ENCODE measurements around the gene PRR5. TPM values are rescaled to one million over a fixed set of nuclear protein-coding genes. Genes with fewer than 3 reads are reported as not detected.

PRR5 gene
- total RNA-seq, 1 experiment from 2014 or later: 41.6 TPM

DNA sequence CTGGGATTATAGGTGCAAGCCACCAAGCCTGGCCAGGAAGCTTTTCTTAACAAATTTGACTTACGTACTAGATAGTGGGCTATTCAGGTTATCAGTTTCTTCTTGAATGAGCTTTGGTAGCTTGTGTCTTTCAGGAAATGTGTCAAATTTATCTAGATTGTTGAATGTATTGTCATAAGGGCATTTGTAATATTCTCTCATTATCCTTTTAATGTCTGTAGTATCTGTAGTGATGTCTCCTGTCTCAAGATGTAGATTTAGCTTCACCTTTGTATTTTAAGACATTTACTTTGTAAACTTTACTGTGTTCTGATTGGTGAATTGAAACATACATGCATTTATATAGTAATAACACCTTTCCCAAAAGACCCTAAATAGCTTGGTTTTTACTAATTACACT lies 71.1 kb downstream of the PRR5 start:
- no peaks in the 10 kb centered on the region for H3K27me3 ChIP-seq
- H3K36me3 ChIP-seq: no peaks in the 10 kb centered on the region
- DNase-seq: no peak
- no peak overlapping the region for H3K27ac ChIP-seq
- peaks cover 5% of the 10 kb centered on the region; the same call in 1 of the 2 replicates for H3K9me3 ChIP-seq (replicated peaks)
- no peak overlapping the region for H3K4me3 ChIP-seq
- 0 out of 2 replicates have a peak, but pooled peaks cover 5% of the 10 kb centered on the region for H3K4me1 ChIP-seq

DNA sequence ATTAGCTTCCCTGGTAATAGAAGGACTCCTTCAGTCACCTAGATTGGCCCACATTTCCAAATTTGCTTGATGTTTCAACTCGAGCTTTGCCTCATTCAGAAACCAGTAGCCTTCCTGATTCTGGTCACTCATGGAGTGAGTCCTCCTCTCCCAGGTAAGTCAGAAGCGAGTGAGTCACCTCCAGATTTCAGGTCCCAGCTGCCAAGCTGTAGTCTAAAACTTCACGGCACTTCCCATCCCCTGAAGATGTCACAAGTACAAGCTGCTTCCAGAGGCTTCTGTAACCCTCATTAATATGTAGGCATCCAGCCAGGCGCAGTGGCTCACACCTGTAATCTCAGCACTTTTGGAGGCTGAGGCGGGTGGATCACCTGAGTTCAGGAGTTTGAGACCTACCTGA lies 73.9 kb downstream of the PRR5 start:
- H3K4me3 ChIP-seq: no peak overlapping the region
- 0 out of 2 replicates have a peak, but pooled peaks cover 5% of the 10 kb centered on the region for H3K4me1 ChIP-seq
- no peaks in the 10 kb centered on the region for H3K36me3 ChIP-seq
- no peak for DNase-seq
- peaks cover 5% of the 10 kb centered on the region; the same call in 1 of the 2 replicates for H3K9me3 ChIP-seq (replicated peaks)
- H3K27ac ChIP-seq: no peak overlapping the region
- H3K27me3 ChIP-seq: no peaks in the 10 kb centered on the region

- no peaks in the 10 kb centered on the region for H3K36me3 ChIP-seq
These were observed 74.8 kb downstream of the PRR5 start for GRCh38 chr22:44776605-44777363.

DNA sequence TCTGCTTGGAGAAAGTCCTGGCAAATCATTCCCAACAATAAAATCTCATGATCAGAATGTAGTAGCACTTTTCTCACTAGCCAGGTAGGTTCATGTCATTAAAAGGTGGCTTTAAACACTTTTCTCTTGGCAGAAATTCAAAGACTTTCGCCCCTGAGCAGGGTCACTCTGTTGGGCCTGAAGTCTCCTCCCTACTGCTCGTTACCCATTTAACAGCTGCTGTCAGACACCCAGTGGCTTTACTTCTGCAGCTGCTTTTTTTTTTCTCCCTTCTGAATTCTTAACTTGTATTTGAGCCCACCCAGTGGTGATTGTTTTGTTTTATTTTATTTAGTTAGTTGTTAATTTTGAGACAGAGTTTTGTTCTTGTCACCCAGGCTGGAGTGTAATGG lies 75.4 kb downstream of the PRR5 start:
- Histone ChIP-seq H3K27me3 (no peaks in the 10 kb centered on the region), H3K9me3 (replicated peaks) (peaks cover 5% of the 10 kb centered on the region; the same call in 1 of the 2 replicates), H3K27ac (no peak overlapping the region), H3K36me3 (no peaks in the 10 kb centered on the region), H3K4me1 (0 out of 2 replicates have a peak, but pooled peaks cover 5% of the 10 kb centered on the region), H3K4me3 (no peak overlapping the region)
- DNase-seq: peak; percentile 42 to 63

More at GRCh38 chr22:44776605-44777363, 74.8 kb downstream of the PRR5 start:
- Histone ChIP-seq H3K4me1 (0 out of 2 replicates have a peak, but pooled peaks cover 5% of the 10 kb centered on the region), H3K9me3 (replicated peaks) (peaks cover 5% of the 10 kb centered on the region; the same call in 1 of the 2 replicates), H3K27ac (no peak overlapping the region), H3K27me3 (no peaks in the 10 kb centered on the region), H3K4me3 (no peak overlapping the region)
- DNase-seq: no peak

DNA sequence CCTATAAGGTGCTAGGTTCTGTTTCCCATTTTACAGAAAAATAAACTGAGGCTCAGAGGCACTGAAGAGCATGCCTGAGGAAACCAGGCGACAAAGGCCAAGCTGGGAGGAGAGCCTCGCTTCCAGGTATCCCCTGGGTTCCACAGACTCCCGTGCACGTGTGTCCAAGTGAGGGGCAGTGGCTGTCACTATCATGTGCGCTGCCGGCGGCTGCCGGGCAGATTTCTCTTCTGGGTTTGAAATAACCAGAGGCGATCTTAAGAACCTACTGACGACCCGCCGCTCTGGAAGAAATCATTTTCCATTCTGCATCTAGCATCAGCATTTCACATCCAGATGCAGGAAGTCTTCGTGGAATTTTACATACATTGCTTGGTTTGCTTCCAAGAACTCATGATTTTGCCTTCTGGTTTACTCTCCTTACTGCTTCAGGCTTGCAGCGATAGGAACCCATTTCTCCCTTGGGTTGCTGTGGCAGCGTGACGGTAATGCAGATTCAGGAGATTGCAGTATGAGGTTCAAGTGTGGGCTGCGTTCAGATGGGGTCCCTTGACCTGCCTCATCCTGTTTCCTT lies 79.0 kb downstream of the PRR5 start:
- Histone ChIP-seq H3K4me3 (no peak overlapping the region), H3K36me3 (no peaks in the 10 kb centered on the region), H3K4me1 (0 out of 2 replicates have a peak, but pooled peaks cover 5% of the 10 kb centered on the region), H3K27me3 (no peaks in the 10 kb centered on the region), H3K27ac (no peak overlapping the region), H3K9me3 (replicated peaks) (no peaks in the 10 kb centered on the region)
- no peak for DNase-seq

DNA sequence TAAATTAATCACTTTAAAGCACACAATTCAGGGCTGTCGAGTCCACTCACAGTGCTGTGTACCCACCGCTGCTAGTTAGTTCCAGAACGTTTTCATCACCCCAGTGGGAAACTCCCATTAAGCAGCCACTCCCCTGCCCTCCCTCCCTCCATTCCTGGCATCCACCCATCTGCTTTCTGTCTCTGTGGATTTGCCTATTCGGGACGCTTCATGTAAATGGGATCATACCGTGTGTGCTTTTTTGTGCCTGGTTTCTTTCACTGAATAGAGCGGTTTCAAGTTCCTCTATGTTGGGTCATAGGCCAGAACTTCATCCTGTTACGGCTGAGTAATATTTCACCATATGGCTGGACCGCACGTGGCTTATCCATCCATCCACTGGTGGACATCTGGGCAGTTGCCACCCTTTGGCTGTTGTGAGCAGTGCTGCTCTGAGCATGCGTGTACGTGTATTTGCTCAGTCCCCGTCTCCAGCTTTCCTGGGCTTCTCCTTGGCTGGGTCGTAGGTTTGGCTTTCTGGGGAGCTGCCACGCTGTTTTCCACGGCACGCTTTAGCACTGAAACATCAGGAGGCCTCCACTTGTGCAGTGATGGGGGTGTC lies 80.5 kb downstream of the PRR5 start:
- no peak overlapping the region for H3K27ac ChIP-seq
- H3K36me3 ChIP-seq: no peaks in the 10 kb centered on the region
- no peaks in the 10 kb centered on the region for H3K4me1 ChIP-seq
- no peak for DNase-seq
- H3K9me3 ChIP-seq (replicated peaks): no peaks in the 10 kb centered on the region
- H3K4me3 ChIP-seq: no peak overlapping the region
- no peaks in the 10 kb centered on the region for H3K27me3 ChIP-seq

DNA sequence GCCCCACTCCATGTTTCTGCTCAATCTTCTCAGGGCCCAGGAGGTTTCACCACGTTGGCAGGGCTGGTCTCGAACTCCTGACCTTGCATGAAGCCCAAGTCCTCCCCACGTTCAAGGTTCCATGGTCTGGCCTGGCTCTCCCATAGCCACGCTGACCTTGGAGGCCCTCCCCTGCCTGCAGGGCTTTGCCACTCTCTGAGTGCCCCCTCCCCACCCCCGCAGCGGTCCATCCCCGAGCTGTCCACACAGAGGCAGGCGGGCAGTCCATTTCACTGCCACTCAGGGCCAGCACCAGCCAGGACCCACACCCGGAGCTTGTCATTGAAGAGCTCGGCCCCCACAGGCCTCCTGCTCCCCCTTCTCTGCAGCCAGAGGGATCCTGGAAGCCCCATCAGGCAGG lies 81.1 kb downstream of the PRR5 start:
- no peak overlapping the region for H3K27ac ChIP-seq

GRCh38 chr22:44783581-44783980 lies 81.6 kb downstream of the PRR5 start:
- no peak for DNase-seq
- Histone ChIP-seq H3K27me3 (no peaks in the 10 kb centered on the region), H3K36me3 (no peaks in the 10 kb centered on the region), H3K27ac (no peak overlapping the region), H3K9me3 (replicated peaks) (no peaks in the 10 kb centered on the region), H3K4me3 (no peak overlapping the region), H3K4me1 (no peaks in the 10 kb centered on the region)

More for the DNA sequence above, 81.1 kb downstream of the PRR5 start:
- no peaks in the 10 kb centered on the region for H3K36me3 ChIP-seq
- H3K4me3 ChIP-seq: no peak overlapping the region
- no peaks in the 10 kb centered on the region for H3K4me1 ChIP-seq
- no peaks in the 10 kb centered on the region for H3K27me3 ChIP-seq
- DNase-seq: no peak
- no peaks in the 10 kb centered on the region for H3K9me3 ChIP-seq (replicated peaks)

DNA sequence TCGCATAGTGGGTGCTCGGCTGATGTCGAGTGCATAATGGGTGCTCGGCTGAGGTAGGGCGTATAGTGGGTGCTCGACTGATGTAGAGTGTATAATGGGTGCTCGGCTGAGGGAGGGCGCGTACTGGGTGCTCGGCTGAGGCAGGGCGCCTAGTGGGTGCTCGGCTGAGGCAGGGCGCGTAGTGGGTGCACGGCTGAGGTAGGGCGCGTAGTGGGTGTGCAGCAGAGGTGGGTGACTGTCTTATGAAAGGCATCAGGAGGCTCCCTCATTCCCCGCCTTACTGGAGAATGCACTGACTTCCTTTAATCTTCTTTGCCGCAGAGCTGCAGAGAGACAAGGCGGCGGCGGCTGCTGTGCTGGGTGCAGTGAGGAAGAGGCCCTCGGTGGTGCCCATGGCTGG lies 84.1 kb downstream of the PRR5 start:
- no peak overlapping the region for H3K27ac ChIP-seq
- no peaks in the 10 kb centered on the region for H3K27me3 ChIP-seq
- no peak for DNase-seq
- H3K36me3 ChIP-seq: no peaks in the 10 kb centered on the region
- no peak overlapping the region for H3K4me3 ChIP-seq
- H3K9me3 ChIP-seq (replicated peaks): no peaks in the 10 kb centered on the region
- no peaks in the 10 kb centered on the region; the same call in 1 of the 2 replicates for H3K4me1 ChIP-seq

- no peaks in the 10 kb centered on the region; the same call in 1 of the 2 replicates for H3K4me1 ChIP-seq
- no peak overlapping the region for H3K4me3 ChIP-seq
- DNase-seq: no peak
- no peaks in the 10 kb centered on the region for H3K27me3 ChIP-seq
- H3K36me3 ChIP-seq: no peaks in the 10 kb centered on the region
- H3K9me3 ChIP-seq (replicated peaks): no peaks in the 10 kb centered on the region
- no peak overlapping the region for H3K27ac ChIP-seq
These were observed 84.6 kb downstream of the PRR5 start for GRCh38 chr22:44786610-44787009.

Other genes with a start within 250 kb of the PRR5 start
- 17.0 and 17.3 TPM in 2 replicates for gene RTL6, start 204.0 kb upstream of the PRR5 start, total RNA-seq (2014; rRNA removed; shearing (Covaris generic))
- gene ARHGAP8, start 50.4 kb downstream of the PRR5 start, total RNA-seq (2014; rRNA removed; shearing (Covaris generic)): 19.4 and 32.4 TPM in 2 replicates

All from SJCRH30 (cell line).